ENCODE data around the gene FDX1.

Gene FDX1

DNA sequence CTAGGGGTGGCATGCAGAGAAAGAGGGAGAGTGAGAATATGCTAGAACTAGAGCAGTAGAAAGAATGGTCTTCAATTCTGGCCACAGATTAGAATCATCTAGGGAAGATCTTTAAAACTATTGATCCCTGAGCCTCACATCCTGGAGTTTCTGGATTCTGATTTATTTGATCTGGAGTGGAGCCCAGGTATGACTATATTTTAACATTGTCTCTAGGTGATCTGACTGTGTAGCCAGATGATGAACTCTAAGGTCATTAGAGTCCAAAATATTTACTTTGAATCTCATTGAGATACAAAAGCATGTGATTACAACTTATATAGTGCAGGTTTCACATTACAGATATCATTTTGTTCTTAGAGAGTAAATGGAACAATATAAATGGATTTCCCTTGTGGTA lies 79.7 kb downstream of the FDX1 start:
- DNase-seq (ENCODE audit: low spot score) = no peak

DNA sequence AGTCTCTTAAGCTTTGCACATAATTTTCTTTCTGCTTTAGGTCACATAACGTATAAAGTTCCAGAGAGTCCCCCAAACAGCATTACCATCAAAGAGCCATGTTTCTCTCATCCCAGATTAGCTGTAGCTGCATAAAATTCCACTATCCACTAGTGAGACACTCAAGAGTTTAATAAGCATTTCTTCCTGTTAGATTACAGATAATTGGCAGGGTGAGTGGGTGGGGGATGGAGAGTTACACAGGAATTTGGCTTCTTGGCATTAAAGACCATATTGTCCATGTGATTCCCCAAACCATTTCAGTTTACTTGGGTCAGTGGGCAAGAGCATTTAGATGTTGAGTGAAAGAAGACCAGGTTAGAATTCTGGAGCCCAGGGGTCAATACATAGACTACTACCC lies 82.3 kb downstream of the FDX1 start:
- no peak for DNase-seq (ENCODE audit: low spot score)

DNA sequence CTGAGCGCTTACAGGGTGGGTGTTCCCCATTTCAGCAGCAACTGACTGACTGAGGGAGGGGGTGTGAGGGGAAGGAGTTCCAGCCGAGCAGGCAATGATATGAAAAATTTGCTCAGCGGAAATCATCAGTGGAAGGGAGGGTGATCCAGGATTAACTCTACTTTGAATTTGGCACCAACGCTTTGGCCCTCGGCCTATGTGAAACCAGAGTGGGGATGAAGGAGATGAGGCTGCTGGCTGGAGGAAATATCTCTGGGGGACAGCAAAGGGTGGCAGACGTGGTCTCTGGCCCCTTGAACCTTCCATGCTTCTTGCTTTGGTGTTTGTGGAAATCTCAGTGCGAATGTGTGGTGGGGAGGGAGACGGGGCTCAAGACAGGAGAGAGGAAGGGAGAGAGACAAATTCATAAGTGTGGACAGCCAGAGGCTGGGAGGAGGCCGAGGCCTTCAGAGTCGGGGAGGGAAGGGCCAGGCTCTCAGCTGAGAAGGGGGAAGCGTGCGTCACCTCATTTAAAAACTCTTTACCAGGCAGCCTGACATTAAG lies 83.6 kb downstream of the FDX1 start:
- DNase-seq (ENCODE audit: low spot score) = no peak

DNA sequence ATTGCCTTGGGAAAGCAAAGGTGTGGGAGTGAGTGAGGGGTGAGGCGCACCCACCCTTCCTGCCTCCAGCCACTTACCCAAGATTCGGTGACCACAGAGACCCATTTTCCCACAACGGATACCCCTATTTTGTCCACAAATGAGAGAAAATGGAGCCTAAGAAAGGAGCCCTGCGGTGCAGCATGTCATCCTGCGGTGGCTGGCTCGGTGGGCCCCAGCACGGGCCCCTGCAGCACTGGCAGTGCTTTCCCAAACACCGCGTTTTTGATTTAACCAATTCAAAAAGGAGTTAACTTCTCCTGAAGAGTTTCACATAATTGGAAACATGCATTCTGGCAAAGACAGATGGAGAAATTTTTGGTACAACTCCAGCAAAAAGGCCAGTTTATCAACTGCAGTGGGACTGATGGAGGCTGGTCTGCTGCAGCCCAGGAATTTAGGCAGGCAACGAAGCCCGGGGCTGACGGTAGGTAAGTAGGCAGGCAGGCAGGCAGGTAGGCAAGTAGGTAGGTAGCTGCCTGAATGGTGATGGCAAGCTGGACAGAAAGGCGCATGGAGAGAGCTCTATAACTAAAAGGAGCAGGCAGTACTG lies 84.2 kb downstream of the FDX1 start:
- no peak for DNase-seq (ENCODE audit: low spot score)
